Medulla oblongata (tissue), 1 donor: ENCODE data around the gene ITPR2.
"Not testable (repeated sequence)": the region's sequence is repeated elsewhere in the genome, so short reads cannot be mapped to it uniquely, and the experiment has no call there.

ENCODE experiments used
- DNase-seq: peaks from one replicate; pipeline ENCODE4 v3.0.0-alpha.2; 2015; ENCODE audit errors: extremely low spot score

The ITPR2 gene

DNA sequence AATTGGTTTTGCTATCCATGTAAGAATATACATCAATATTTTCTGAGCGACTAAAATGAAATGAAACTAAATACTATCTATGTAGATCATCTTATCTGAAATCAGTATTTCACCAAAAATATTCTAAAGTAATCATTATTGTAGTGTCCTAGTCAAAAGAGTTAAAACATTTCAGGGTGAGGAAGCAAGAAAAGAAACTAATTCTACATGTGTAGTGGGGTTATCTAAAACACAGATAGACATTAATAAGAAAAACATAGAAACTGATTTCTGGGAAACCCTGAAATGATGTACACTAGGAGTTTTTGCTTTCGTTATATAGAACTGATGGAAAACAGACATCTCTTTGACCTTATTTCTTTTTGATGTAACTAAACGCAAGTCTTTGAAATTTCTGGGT lies 379.7 kb downstream of the ITPR2 start:
- no peak for DNase-seq

DNA sequence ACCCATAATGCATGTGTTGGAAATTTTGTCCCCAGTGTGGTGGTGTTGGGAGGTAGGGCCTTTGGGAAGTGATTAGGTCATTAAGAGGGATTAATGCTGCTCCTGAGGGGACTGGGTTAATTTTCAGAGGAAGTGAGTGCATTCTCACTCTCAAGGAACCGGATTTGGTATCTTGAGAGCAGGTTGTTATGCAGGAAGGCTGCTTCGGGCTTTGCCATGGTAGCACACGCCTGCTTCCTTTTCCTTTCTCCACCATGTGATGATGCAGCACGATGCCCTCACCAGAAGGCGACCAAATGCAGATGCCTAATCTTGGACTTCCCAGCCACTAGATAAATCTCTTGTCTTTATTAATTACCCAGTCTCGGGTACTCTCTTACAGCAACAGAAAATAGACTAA lies 380.5 kb downstream of the ITPR2 start:
- peak; percentile 17 for DNase-seq

DNA sequence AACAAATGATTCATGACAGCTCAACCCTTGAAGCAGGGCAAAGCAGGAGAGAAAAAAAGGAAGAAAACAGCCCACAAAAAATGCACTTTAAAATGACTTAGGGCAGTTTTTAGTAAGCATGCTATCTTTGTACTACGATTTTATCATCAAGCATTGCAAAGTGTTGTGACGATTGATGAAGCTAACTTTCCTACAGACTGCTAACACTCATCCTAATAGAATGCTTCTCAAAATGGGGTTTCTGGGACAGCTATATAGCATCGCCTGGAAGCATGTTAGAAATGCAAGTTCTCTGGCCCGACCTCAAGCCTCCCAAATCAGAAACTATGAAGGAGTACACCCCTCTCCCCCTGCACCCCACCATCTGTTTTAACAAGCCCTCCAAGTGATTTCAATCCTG lies 381.2 kb downstream of the ITPR2 start:
- no peak for DNase-seq

DNA sequence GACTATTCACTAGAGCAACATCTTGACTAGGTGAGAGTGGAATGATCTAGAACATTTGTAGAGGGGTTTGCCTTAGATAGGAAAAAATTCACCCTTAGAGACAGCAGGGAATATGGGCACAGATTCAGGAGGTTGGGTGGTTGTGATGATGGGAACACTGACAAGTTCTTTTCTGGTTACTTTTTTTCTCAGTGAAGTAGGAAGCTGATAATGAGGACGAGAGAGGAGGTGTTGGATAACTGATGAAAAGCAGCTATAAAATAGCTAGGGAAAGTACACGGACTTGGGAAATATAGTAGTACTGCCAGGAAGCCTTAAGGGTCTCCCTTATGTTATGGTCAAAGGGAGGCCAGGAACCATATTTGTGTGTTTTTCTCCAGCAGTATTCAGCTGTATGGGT lies 387.1 kb downstream of the ITPR2 start:
- no peak for DNase-seq

DNA sequence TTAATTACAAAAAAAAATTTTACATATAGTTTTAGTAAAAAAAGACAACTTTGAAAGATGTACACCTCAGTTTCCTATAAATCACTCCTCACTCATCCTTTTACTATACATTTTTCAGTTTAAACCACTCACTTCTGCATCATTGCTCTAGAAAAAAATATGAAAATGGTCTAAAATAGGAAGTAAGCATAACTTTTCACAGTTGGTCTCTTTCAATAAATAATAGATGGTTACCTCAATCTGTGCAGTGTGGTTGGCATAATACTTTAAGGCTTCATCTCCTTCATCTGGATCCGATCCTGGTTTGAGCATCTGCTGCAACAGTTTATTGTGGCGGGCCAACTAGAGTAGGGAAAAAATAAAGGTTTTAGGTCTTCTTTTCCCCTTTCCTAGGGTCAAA lies 389.7 kb downstream of the ITPR2 start:
- DNase-seq, result no peak

DNA sequence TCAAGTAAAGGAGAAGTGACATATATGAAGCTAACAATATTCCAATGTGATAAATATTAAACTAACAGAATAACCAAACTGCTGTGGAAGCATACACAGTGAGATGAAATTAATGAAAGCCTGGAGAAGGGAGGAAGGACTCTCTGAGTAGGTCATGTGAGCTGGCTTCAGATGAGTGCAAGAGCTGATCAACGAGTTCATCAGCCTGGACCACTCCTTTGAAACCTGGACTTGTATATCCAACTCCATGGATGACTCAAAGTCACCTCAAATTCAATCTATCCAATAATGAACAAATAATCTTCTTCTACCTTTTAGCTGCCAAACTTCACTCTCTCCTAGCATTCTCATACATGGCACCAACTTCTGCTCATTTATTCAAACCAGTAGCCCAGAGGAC lies 391.6 kb downstream of the ITPR2 start:
- no peak for DNase-seq

DNA sequence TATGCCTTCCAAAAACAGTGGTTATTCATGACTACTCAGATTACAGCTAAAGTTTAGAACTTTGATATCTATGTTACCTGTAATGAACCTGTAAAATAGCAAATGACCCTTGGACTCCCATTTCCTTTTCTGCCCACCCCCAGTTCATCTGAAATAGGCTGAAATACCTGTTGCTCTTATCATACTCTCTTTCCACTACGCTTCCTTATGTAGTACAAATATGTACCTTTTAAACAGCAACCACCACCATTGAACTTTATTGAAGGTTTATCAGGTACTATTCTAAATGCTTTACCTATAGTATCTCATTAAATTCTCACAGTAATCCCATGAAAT lies 398.0 kb downstream of the ITPR2 start:
- DNase-seq, result no peak

DNA sequence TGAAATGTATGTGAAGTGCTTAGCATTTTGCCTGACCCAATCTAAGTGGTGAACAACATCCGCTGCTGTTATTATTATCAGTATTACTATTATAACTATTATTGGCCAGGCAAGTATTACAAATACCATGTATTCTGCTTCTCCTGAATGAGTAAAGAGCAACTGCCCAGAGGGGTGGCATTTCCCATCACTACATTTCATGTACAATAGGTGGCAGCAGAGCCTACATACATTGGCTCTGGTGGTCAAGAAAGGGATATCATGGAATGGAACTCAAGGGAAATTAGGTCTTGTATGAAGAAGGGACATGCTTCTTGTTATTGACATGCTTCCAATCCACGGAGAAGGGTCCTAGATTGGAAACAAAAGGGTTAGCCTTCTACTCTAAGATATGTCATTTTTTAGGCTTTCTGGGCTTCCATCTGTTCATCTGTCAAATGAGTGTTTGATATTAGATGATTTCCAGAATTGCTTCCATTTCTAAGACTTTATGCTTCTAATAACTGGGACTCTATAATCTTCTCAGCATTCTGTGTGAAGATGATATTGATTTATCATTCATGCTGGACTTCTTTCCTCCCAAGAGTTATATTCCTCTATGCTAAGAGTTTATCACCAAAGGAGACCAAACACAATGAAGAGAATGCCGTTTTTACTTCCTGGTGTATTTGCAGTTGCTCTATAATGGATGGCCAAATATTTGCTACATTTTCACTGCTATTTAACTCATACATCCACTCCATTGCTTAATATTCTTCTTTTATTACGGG lies 398.5 kb downstream of the ITPR2 start:
- peak; percentile 54 for DNase-seq

DNA sequence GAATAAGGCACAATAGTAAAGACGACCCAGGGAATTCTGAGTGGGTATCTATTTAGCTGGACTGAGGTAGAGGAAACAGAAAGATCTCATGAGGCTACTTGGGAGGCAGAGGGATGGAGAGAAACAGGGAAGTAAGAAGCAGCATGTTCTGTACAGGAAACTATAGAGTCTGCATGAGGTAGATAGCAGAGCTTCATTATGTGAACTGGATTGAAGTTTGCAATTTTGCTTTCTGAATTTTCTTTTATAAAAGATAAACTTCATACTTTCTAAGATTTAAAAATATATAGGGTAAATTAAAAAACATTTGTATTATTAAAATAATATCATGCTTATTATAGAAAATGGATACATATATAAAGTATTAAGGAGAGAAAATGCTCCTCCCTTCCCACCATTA lies 399.3 kb downstream of the ITPR2 start:
- DNase-seq, result not testable (repeated sequence)

DNA sequence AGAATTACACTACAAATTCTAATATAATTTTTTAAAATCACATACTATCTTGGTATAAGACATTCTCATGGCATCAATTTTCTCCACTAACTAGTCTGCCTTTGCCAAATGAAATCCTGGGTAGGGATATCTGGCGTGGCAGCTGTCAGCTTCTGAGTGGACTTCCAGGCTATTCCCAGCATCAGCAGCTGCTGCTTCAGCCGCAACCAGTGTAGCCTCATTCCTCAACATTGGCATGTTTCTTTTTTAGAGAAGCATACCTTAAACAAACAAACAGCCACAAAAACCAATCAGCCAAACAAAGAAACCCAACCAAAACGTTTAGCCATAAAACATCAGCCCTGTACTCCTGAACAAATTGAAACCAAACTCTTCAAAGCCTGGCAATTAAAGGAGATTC lies 401.8 kb downstream of the ITPR2 start:
- no peak for DNase-seq

DNA sequence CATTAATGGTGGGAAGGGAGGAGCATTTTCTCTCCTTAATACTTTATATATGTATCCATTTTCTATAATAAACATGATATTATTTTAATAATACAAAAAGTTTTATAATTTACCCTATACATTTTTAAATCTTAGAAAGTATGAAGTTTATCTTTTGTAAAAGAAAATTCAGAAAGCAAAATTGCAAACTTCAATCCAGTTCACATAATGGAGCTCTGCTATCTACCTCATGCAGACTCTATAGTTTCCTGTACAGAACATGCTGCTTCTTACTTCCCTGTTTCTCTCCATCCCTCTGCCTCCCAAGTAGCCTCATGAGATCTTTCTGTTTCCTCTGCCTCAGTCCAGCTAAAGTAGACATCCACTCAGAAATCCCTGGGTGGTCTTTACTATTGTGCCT lies 402.4 kb downstream of the ITPR2 start:
- not testable (repeated sequence) for DNase-seq

DNA sequence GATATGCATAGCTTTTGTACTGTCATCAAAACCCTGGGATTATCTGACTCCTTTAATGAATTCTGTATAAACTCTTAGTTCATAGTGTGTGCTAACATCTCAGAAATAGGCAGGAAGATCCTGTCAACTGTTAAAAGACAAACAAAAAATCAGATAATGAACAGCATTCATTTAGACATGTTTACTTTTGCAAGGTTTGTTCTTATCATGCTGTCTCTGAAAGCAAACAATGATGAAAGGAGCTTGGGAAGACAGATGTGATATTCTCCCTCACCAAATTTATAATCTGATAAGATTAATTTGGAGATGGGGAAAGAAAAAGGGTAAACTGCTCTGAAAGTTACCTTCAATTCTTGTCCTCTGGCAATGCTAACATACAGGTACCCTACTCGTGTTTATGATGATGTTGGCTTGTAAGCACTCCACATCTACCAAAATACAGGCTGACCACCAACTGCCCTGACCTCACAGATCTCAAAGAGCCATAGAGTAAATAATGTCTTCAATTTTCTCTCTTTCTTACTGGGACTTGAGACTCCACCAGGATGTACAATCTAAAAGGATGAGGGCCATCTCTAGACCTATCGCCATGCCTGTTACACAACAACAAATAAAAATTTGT lies 403.8 kb downstream of the ITPR2 start:
- DNase-seq, result no peak

DNA sequence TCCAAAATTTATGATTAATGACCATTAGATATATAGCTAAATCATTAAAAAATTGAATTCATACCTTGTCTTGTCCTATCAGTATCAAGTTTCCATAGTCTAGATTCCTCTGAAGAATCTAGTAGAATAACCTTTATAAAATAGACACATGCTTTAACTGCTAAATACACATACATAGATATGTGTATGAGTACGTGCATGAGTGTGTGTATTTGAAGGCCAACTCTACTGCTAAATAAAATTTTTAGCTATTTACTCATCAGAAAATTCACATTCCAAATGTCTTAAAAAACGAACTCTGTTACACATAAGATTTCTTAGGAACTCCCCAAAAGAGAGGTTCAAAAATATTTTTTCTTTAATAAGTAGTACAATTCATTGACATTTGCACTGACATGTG lies 404.6 kb downstream of the ITPR2 start:
- no peak for DNase-seq

DNA sequence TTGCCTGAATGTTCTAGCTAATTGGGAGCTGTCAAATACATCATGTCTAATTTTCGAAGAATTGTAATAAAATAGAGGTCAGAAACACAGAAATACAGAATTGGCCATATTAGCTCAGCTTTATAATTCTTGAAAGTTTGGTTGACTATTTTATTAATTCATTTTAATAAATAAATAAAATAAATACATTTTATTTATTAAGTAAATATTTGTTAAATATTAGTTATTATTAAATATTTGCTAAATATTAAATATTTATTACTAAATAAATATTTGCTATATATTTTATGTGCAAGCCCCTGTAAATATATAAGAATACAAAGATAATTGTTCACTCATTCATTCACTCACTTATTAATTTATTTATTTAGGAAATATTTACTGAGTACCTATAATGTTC lies 406.3 kb downstream of the ITPR2 start:
- no peak for DNase-seq

DNA sequence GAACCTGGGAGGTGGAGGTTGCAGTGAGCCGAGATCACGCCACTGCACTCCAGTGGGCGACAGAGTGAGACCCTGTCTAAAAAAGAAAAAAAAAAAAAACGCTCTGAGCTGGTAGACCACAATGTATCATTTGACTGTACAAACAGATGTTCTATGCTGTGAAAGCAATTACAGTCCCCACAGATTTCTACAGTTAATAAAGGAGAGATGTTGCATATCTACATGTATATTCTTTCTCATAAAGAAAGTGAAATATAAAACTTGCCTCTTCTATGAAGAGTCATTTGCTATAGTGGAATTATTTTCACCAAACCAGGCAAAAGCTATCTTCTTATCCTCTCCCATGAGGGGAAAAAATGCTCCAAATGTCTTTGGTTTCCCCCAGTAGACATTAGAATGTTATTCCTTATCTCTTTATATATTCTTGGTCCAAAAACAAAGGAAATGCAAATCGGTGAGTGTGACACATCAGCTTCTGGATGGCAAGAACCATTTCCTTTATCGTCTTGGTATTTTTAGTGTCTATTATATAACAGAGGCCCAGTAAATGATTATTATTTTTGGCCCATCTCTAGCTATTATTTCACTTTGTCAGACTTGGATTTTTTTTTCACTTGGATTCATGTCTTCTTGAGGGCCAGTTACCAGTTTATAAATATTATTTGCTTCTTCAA lies 407.3 kb downstream of the ITPR2 start:
- no peak for DNase-seq

DNA sequence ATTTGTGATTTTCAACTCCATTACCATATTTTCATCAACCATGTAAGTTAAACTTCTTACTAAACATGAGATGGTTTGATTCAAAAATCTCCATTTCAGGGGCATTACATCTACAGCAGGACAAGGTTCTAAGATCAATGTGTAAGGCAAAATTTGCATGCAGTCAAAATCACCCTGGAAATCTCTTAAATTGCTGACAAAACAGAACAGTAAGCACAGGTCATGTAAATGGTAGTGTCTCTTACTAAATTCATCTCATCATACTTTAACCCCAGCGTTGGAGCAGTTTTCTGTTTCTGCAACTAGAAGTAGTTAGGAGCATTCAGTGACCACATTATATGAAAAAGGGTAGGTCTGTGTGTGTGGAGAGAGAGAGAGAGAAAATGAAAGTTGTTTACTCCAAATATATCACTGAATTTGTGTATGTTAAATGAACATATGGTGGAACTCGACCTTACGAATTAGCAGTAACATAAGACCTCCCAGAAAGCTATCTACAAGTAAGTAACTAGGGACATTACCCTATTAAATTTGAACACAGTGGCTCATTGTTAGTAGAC lies 410.1 kb downstream of the ITPR2 start:
- DNase-seq, result no peak

DNA sequence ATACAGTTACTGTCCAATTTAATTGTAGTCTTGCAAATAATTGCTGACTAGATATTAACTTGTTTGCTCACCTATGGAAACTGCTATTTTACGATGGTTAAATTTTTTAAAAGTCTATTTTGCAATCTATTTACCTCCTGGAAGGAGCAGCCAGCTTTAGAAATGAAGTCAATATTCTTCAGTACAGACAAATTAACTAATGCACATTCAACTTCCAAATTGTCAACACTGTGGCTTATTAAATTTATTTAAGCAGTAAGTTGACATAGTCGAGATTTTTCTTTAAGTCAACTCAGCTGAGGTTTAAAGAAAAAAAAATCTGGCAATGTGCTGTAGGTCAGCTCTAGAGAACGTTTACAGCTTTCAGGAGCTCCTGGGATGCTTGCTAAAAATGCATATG lies 416.4 kb downstream of the ITPR2 start:
- DNase-seq, result no peak

DNA sequence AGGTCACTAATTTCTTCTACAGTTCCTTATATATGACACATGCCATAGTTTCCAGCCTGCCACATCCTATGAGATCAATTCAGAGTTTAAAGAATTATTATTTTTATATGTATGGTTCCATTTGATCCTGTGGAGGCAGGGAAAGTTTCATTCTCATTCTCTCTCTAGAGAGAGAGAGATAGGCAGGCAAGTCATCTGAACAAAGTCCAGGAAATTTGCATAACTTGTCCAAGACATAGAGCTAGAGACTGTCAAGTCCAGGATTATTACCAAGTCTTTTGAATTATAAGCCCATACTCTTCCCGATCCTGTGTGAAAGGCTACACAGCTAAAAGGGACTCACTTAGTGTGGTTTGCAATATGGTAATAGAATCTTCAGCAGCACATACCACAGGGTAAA lies 422.3 kb downstream of the ITPR2 start:
- no peak for DNase-seq

DNA sequence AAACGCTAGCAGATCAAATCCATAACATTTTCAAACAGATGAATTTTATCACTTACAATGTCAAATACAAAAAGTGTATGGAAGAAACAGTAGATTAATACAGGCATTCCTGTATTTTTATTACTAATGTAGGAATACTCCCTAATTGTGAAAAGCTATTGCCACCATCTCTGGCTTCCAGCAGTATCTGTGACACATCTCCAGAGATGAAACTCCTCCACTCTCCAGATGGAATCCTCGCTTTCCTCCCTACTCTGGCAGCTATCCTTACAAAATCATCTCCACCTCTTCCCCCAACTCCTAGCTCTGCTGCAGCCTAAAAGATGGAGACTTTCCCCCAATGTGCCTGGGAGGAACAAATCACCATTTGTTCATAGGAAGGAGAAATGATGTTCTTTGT lies 426.2 kb downstream of the ITPR2 start:
- no peak for DNase-seq

DNA sequence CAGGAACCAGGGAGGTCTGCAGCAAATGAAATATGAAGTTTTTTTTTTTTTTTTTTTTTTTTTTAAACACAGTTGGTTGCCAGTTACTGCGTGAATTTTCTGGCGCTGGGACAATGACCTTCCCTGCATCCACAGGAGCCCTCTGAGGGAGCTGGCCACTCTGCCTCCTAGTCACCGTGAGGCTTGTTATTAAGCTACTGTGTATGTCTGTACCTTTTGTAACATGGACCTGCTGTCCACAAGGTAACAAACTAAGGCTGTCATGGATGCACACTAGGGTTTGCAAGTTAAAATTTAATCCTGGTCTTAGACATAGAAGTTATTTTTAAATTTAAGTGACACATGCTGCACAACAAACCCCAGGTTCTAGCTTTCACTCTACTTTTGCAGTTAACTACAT lies 426.6 kb downstream of the ITPR2 start:
- DNase-seq, result no peak

DNA sequence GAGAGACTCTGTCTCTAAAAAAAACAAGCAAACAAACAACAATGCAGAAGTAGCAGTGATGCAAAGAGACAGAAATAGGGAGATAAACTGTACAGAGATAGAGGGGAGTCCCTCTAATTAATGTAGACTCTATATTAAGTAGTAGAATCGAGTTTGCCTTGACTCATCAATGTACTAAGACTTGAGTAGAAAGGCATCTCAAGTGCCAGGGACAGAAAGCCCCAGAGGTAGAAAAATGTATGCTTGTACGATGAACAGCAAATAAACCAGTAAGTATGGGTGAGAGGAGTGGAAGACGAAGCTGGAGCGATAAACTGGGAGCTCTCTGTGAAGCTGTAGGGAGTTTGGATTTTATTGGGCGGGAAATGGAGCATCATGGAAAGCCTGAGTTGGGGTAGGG lies 429.4 kb downstream of the ITPR2 start:
- DNase-seq, result no peak

DNA sequence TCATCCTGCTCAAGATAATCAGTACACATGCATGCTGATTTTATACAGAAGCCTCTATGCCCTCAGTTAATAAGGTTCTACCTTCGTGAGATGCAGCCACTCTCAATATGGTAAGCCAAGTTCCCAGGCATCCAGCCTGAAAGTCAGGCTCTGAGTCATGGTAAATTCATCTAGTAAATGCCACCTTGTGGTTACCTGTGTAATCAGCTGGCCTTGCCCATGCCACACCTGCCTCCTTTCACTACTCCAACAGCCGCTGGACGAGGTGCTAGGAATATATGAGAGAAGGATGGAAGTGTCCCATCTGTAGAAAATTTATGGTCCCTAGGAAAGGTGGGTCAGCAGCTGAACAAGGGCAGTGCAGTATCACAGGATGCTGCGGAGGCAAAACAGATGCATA lies 430.3 kb downstream of the ITPR2 start:
- DNase-seq, result no peak

DNA sequence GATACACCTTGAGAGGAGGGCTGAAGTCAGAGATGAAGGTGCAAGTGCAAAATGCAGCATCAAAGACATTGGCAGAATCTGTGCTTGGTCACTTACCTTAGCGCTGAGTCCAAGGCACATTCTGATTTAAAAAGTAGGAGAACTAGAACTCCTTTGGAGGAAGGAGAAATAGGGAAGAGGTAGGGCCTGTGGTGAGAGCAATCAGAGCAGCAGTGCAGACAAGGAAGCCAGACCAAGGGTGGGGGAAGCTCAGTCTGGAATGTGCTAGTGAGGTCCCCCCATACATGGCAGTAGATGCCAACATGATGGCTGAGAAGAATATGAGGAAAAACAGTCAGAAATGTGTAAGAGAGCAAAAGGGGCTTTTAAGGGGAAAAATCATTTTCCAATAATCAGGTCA lies 431.1 kb downstream of the ITPR2 start:
- DNase-seq, result peak; percentile 50
